ENCODE measurements around the gene MAGI2. TPM values are rescaled to one million over a fixed set of nuclear protein-coding genes. Genes with fewer than 3 reads are reported as not detected.

MAGI2 gene
- total RNA-seq, 1 experiment from 2014 or later = 0.22 TPM

GRCh38 chr7:79478386-79478785 lies 24.9 kb upstream of the MAGI2 start:
- no peak for ATAC-seq

More at GRCh38 chr7:79478386-79478785, 24.9 kb upstream of the MAGI2 start:
- Histone ChIP-seq H3K9me2 (ENCODE audit: insufficient read depth) (no peaks in the 10 kb centered on the region), H3K27me3 (ENCODE audit: insufficient read depth, low read length) (no peaks in the 10 kb centered on the region), H3K9me3 (ENCODE audit: control insufficient read depth in 1 of 2, insufficient read depth in 1 of 2, low read depth in 1 of 2, low read length in 2 of 2) (no peaks in the 10 kb centered on the region), H4K20me1 (ENCODE audit: insufficient read depth) (no peaks in the 10 kb centered on the region), H3K9ac (ENCODE audit: low read length) (no peak overlapping the region), H3K4me2 (ENCODE audit: low read length) (no peak overlapping the region), H3K4me1 (ENCODE audit: control insufficient read depth in 1 of 2, insufficient read depth in 2 of 2, low read length in 2 of 2) (no peaks in the 10 kb centered on the region), H3K4me3 (replicated peaks in 1 of 2; ENCODE audit: low read depth in 1 of 2, low read length in 2 of 2) (no peak overlapping the region), H2AFZ (ENCODE audit: low read depth, low read length, poor library complexity, severe bottlenecking) (no peak overlapping the region), H3K27ac (ENCODE audit: low read depth, low read length) (no peak overlapping the region), H3K79me2 (ENCODE audit: insufficient read depth, low read length) (no peaks in the 10 kb centered on the region), H3K36me3 (ENCODE audit: control insufficient read depth in 1 of 2, insufficient read depth in 2 of 2, low read length in 2 of 2) (no peaks in the 10 kb centered on the region)
- intact Hi-C loops (cut with micrococcal nuclease) = no loop called here
- no peak for TF ChIP-seq ELF1 (IDR thresholded peaks at IDR 0.05; ENCODE audit: borderline replicate concordance, low read depth)
- no peak for TF ChIP-seq RAD21 (IDR thresholded peaks at IDR 0.05; ENCODE audit: low read depth)
- TF ChIP-seq POLR2AphosphoS5 (IDR thresholded peaks at IDR 0.05; ENCODE audit: low read depth, low read length) = no peak
- no peak for TF ChIP-seq ZFX (IDR thresholded peaks at IDR 0.05)
- no peak for TF ChIP-seq ATF3 (IDR thresholded peaks at IDR 0.05)
- no peak for TF ChIP-seq SP1 (IDR thresholded peaks at IDR 0.05; ENCODE audit: low read depth)
- no peak for TF ChIP-seq ZNF274 (IDR thresholded peaks at IDR 0.05; ENCODE audit: low read depth, low read length)
- TF ChIP-seq TCF7L2 (IDR thresholded peaks at IDR 0.05; ENCODE audit: borderline replicate concordance, extremely low read depth, insufficient read depth, insufficient read length) = no peak
- TF ChIP-seq REST (IDR thresholded peaks at IDR 0.05; ENCODE audit: low read depth) = no peak
- TF ChIP-seq FOSL1 (IDR thresholded peaks at IDR 0.05; ENCODE audit: low read depth) = no peak
- TF ChIP-seq CTCF (IDR thresholded peaks at IDR 0.05 in 2 of 3, conservative IDR thresholded peaks at IDR 0.05 in 1 of 3; ENCODE audit: borderline replicate concordance in 1 of 3, insufficient read depth in 1 of 3, low read depth in 2 of 3, low read length in 2 of 3) = no peak
- no peak for TF ChIP-seq EZH2phosphoT487 (IDR thresholded peaks at IDR 0.05; ENCODE audit: borderline replicate concordance)
- TF ChIP-seq YY1 (IDR thresholded peaks at IDR 0.05; ENCODE audit: extremely low read depth, insufficient replicate concordance, low read depth, low read length) = no peak
- TF ChIP-seq SIN3A (IDR thresholded peaks at IDR 0.05; ENCODE audit: low read depth) = no peak
- no peak for TF ChIP-seq POLR2A (IDR thresholded peaks at IDR 0.05; ENCODE audit: borderline replicate concordance, extremely low read depth, insufficient read depth, insufficient read length)
- TF ChIP-seq EGR1 (IDR thresholded peaks at IDR 0.05; ENCODE audit: low read depth) = no peak
- no peak for TF ChIP-seq MAX (IDR thresholded peaks at IDR 0.05)
- DNase-seq (ENCODE audit: low read depth, low spot score) = no peak
- ChIA-PET CTCF (no interaction called here), POLR2A (no interaction called here), RAD21 (ENCODE audit: low non-redundant PET in 1 of 2, low total read pairs in 2 of 2, uncharacterized antibody in 2 of 2, unreplicated experiment in 2 of 2) (no interaction called here)
- BruUV-seq (replicated peaks) = no TSS peak
